Measurements from ENCODE around the gene FIZ1.

The FIZ1 gene

GRCh38 chr19:55641426-55642152, 42.3 kb upstream of the FIZ1 start (continued):
- TF ChIP-seq, protein P1, sequence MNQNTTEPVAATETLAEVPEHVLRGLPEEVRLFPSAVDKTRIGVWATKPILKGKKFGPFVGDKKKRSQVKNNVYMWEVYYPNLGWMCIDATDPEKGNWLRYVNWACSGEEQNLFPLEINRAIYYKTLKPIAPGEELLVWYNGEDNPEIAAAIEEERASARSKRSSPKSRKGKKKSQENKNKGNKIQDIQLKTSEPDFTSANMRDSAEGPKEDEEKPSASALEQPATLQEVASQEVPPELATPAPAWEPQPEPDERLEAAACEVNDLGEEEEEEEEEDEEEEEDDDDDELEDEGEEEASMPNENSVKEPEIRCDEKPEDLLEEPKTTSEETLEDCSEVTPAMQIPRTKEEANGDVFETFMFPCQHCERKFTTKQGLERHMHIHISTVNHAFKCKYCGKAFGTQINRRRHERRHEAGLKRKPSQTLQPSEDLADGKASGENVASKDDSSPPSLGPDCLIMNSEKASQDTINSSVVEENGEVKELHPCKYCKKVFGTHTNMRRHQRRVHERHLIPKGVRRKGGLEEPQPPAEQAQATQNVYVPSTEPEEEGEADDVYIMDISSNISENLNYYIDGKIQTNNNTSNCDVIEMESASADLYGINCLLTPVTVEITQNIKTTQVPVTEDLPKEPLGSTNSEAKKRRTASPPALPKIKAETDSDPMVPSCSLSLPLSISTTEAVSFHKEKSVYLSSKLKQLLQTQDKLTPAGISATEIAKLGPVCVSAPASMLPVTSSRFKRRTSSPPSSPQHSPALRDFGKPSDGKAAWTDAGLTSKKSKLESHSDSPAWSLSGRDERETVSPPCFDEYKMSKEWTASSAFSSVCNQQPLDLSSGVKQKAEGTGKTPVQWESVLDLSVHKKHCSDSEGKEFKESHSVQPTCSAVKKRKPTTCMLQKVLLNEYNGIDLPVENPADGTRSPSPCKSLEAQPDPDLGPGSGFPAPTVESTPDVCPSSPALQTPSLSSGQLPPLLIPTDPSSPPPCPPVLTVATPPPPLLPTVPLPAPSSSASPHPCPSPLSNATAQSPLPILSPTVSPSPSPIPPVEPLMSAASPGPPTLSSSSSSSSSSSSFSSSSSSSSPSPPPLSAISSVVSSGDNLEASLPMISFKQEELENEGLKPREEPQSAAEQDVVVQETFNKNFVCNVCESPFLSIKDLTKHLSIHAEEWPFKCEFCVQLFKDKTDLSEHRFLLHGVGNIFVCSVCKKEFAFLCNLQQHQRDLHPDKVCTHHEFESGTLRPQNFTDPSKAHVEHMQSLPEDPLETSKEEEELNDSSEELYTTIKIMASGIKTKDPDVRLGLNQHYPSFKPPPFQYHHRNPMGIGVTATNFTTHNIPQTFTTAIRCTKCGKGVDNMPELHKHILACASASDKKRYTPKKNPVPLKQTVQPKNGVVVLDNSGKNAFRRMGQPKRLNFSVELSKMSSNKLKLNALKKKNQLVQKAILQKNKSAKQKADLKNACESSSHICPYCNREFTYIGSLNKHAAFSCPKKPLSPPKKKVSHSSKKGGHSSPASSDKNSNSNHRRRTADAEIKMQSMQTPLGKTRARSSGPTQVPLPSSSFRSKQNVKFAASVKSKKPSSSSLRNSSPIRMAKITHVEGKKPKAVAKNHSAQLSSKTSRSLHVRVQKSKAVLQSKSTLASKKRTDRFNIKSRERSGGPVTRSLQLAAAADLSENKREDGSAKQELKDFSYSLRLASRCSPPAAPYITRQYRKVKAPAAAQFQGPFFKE (tag by site-specific recombination; IDR thresholded peaks at IDR 0.05; ENCODE audit: borderline replicate concordance), result no peak
- no peak for TF ChIP-seq ZNF645 (tag by site-specific recombination; IDR thresholded peaks at IDR 0.05)
- TF ChIP-seq ZNF324 (tag by site-specific recombination; IDR thresholded peaks at IDR 0.05), result no peak
- peak; percentile 1; the same call in 1 of the 2 replicates for TF ChIP-seq GLIS2 (tag by site-specific recombination; IDR thresholded peaks at IDR 0.05)
- no peak for TF ChIP-seq ZNF585B (tag by site-specific recombination; IDR thresholded peaks at IDR 0.05)
- TF ChIP-seq PATZ1 (tag by site-specific recombination; IDR thresholded peaks at IDR 0.05), result peak; percentile 88; the same call in 1 of the 2 replicates
- TF ChIP-seq SETDB1 (IDR thresholded peaks at IDR 0.05; ENCODE audit: insufficient read length, low read length), result no peak
- TF ChIP-seq ZSCAN5A (tag by site-specific recombination; IDR thresholded peaks at IDR 0.05), result no peak
- no peak for TF ChIP-seq KLF10 (tag by site-specific recombination; IDR thresholded peaks at IDR 0.05)
- TF ChIP-seq ZBTB48 (tag by site-specific recombination; IDR thresholded peaks at IDR 0.05), result no peak; the same call in 1 of the 2 replicates
- 0 out of 2 replicates have a peak, but pooled peaks have one; percentile 7 for TF ChIP-seq ZNF623 (tag by site-specific recombination; IDR thresholded peaks at IDR 0.05)
- TF ChIP-seq BCL11A (tag by site-specific recombination; IDR thresholded peaks at IDR 0.05; ENCODE audit: low read depth), result no peak
- peak; percentile 46; the same call in 1 of the 2 replicates for TF ChIP-seq OVOL3 (tag by site-specific recombination; IDR thresholded peaks at IDR 0.05)
- no peak for TF ChIP-seq ZBTB8A (tag by site-specific recombination; IDR thresholded peaks at IDR 0.05)
- TF ChIP-seq ZNF785 (tag by site-specific recombination; IDR thresholded peaks at IDR 0.05), result no peak
- peak; percentile 19; the same call in 1 of the 2 replicates for TF ChIP-seq SP2 (tag by site-specific recombination; IDR thresholded peaks at IDR 0.05)
- TF ChIP-seq FEZF1 (tag by site-specific recombination; IDR thresholded peaks at IDR 0.05), result no peak
- no peak for TF ChIP-seq ZIC2 (tag by site-specific recombination; IDR thresholded peaks at IDR 0.05)
- no peak for TF ChIP-seq ZNF148 (tag by site-specific recombination; IDR thresholded peaks at IDR 0.05; ENCODE audit: borderline replicate concordance)
- peak; percentile 96 for TF ChIP-seq ZBTB20 (tag by site-specific recombination; IDR thresholded peaks at IDR 0.05)
- TF ChIP-seq GFI1B (tag by site-specific recombination; IDR thresholded peaks at IDR 0.05), result 0 out of 2 replicates have a peak, but pooled peaks have one; percentile 6
- TF ChIP-seq ELK4 (IDR thresholded peaks at IDR 0.05; ENCODE audit: borderline replicate concordance, low read depth, low read length), result no peak
- no peak for TF ChIP-seq ZNF140 (tag by site-specific recombination; IDR thresholded peaks at IDR 0.05)
- peak; percentile 93 for TF ChIP-seq PRDM1 (tag by site-specific recombination; IDR thresholded peaks at IDR 0.05)

Data from HEK293 (cell line).